ENCODE results near the gene RNF224. TPM values are rescaled to one million over a fixed set of nuclear protein-coding genes. Genes with fewer than 3 reads are reported as not detected.

RNF224 gene
- polyA plus RNA-seq, 5 donors, result 1.5 to 3.8 (median 3.5) TPM

- no peak for DNase-seq
These were observed 13.9 kb upstream of the RNF224 start for GRCh38 chr9:137213160-137214060.

- DNase-seq, result no peak
These were observed 12.7 kb upstream of the RNF224 start for GRCh38 chr9:137214620-137215019.

- DNase-seq, result no peak
These were observed 11.9 kb upstream of the RNF224 start for GRCh38 chr9:137215196-137215986.

- no peak for DNase-seq
These were observed 10.9 kb upstream of the RNF224 start for GRCh38 chr9:137216188-137216965.

- no peak for DNase-seq
These were observed 9.8 kb upstream of the RNF224 start for GRCh38 chr9:137217276-137218211.

GRCh38 chr9:137218212-137218753 lies 9.0 kb upstream of the RNF224 start:
- no peak for DNase-seq

- DNase-seq, result no peak
These were observed 8.5 kb upstream of the RNF224 start for GRCh38 chr9:137218754-137219271.

GRCh38 chr9:137219757-137220316 lies 7.5 kb upstream of the RNF224 start:
- DNase-seq, result no peak

GRCh38 chr9:137220317-137221094 lies 6.8 kb upstream of the RNF224 start:
- no peak for DNase-seq

- no peak for DNase-seq
These were observed 6.2 kb upstream of the RNF224 start for GRCh38 chr9:137221095-137221505.

GRCh38 chr9:137221506-137222111 lies 5.7 kb upstream of the RNF224 start:
- DNase-seq, result no peak

GRCh38 chr9:137222190-137223077 lies 4.9 kb upstream of the RNF224 start, which contains the start of gene RNF208:
Gene RNF208 (minus strand): TSS chr9:137222240. CDS start chr9:137221212, 1,028 bp downstream.
- DNase-seq, result no peak

GRCh38 chr9:137223078-137223970 lies 4.0 kb upstream of the RNF224 start:
- peak; percentile 93 to 94 for DNase-seq

GRCh38 chr9:137224830-137225694 lies 2.2 kb upstream of the RNF224 start, which contains the start of gene CYSRT1:
Gene CYSRT1 (plus strand): TSS chr9:137225174. CDS start chr9:137225622, 448 bp downstream.
- no peak for DNase-seq

- DNase-seq, result no peak
These were observed 1.5 kb upstream of the RNF224 start for GRCh38 chr9:137225699-137226331.
